Measurements from ENCODE around the gene KIF19. TPM values are rescaled to one million over a fixed set of nuclear protein-coding genes. Genes with fewer than 3 reads are reported as not detected.
"Not testable (repeated sequence)": the region's sequence is repeated elsewhere in the genome, so short reads cannot be mapped to it uniquely, and the experiment has no call there.

KIF19 gene
- total RNA-seq, result 0.08 TPM
- long read RNA-seq, result 0 reads

GRCh38 chr17:74325743-74326379 lies at the start of gene KIF19:
TSS of gene KIF19 (plus strand) at chr17:74326226. CDS start at chr17:74326350, 124 bp downstream.
- intact Hi-C loops (cut with DNase I), result no loop called here
- no peak for DNase-seq (ENCODE audit: low spot score)

GRCh38 chr17:74276541-74277009 lies 49.5 kb upstream of the KIF19 start:
- DNase-seq (ENCODE audit: low spot score), result no peak
- intact Hi-C loops (cut with DNase I), result no loop called here

GRCh38 chr17:74277935-74278334 lies 48.1 kb upstream of the KIF19 start:
- no peak for DNase-seq (ENCODE audit: low spot score)
- intact Hi-C loops (cut with DNase I), result no loop called here

GRCh38 chr17:74279617-74280016 lies 46.4 kb upstream of the KIF19 start:
- DNase-seq (ENCODE audit: low spot score); intact Hi-C loops (cut with DNase I): not testable (repeated sequence)

GRCh38 chr17:74280093-74280513 lies 45.9 kb upstream of the KIF19 start:
- intact Hi-C loops (cut with DNase I), result no loop called here
- DNase-seq (ENCODE audit: low spot score), result no peak

- DNase-seq (ENCODE audit: low spot score), result no peak
- intact Hi-C loops (cut with DNase I), result no loop called here
Observed at GRCh38 chr17:74281799-74282198, 44.2 kb upstream of the KIF19 start.

GRCh38 chr17:74282274-74282586 lies 43.8 kb upstream of the KIF19 start:
- intact Hi-C loops (cut with DNase I); DNase-seq (ENCODE audit: low spot score): not testable (repeated sequence)

- DNase-seq (ENCODE audit: low spot score), result no peak
Observed at GRCh38 chr17:74282587-74283370, 43.2 kb upstream of the KIF19 start.

GRCh38 chr17:74283371-74283673 lies 42.7 kb upstream of the KIF19 start:
- no peak for DNase-seq (ENCODE audit: low spot score)
- intact Hi-C loops (cut with DNase I), result no loop called here

More at GRCh38 chr17:74282587-74283370, 43.2 kb upstream of the KIF19 start:
- intact Hi-C loops (cut with DNase I), result no loop called here

- no peak for DNase-seq (ENCODE audit: low spot score)
- intact Hi-C loops (cut with DNase I), result no loop called here
Observed at GRCh38 chr17:74287031-74287602, 38.9 kb upstream of the KIF19 start.

GRCh38 chr17:74288785-74289184 lies 37.2 kb upstream of the KIF19 start:
- DNase-seq (ENCODE audit: low spot score), result no peak
- intact Hi-C loops (cut with DNase I), result no loop called here

GRCh38 chr17:74289688-74290087 lies 36.3 kb upstream of the KIF19 start:
- DNase-seq (ENCODE audit: low spot score), result no peak
- intact Hi-C loops (cut with DNase I), result no loop called here

- DNase-seq (ENCODE audit: low spot score), result no peak
- intact Hi-C loops (cut with DNase I), result no loop called here
Observed at GRCh38 chr17:74290340-74290739, 35.7 kb upstream of the KIF19 start.

- intact Hi-C loops (cut with DNase I), result no loop called here
- DNase-seq (ENCODE audit: low spot score), result no peak
Observed at GRCh38 chr17:74292495-74292894, 33.5 kb upstream of the KIF19 start.

GRCh38 chr17:74295625-74296547 lies 30.1 kb upstream of the KIF19 start:
- no peak for DNase-seq (ENCODE audit: low spot score)
- intact Hi-C loops (cut with DNase I), result loop anchor here (2.0 kb wide), 1 partner anchor 85 kb away; no protein-coding TSS in a partner anchor

- intact Hi-C loops (cut with DNase I), result loop anchor here (2.0 kb wide), 1 partner anchor 86 kb away; no protein-coding TSS in a partner anchor
- DNase-seq (ENCODE audit: low spot score), result no peak
Observed at GRCh38 chr17:74296548-74296936, 29.5 kb upstream of the KIF19 start.

GRCh38 chr17:74297941-74298340 lies 28.1 kb upstream of the KIF19 start:
- no peak for DNase-seq (ENCODE audit: low spot score)
- intact Hi-C loops (cut with DNase I), result loop anchor here (2.0 kb wide), 1 partner anchor 87 kb away; no protein-coding TSS in a partner anchor

GRCh38 chr17:74298778-74299177 lies 27.2 kb upstream of the KIF19 start:
- DNase-seq (ENCODE audit: low spot score), result no peak
- intact Hi-C loops (cut with DNase I), result no loop called here

- DNase-seq (ENCODE audit: low spot score), result no peak
- intact Hi-C loops (cut with DNase I), result loop anchor here (10.0 kb wide), 1 partner anchor 155 kb away; no protein-coding TSS in a partner anchor
Observed at GRCh38 chr17:74299226-74300009, 26.6 kb upstream of the KIF19 start.
